Ectodermal cell (in vitro differentiated cells): ENCODE measurements around the gene KLHL14.
"Not testable (repeated sequence)": the region's sequence is repeated elsewhere in the genome, so short reads cannot be mapped to it uniquely, and the experiment has no call there.

Source experiments
- H3K27ac ChIP-seq: 2 replicates; pipeline ENCODE4 v1.7.0; 2013; ENCODE audit warnings: mild to moderate bottlenecking, low read depth, low read length; ENCODE audit not compliant: insufficient read depth, poor library complexity, severe bottlenecking
- H3K27me3 ChIP-seq: 2 replicates; pipeline ENCODE4 v1.7.0; 2013; ENCODE audit warnings: mild to moderate bottlenecking, low read length; ENCODE audit not compliant: insufficient read depth, control insufficient read depth, poor library complexity, severe bottlenecking
- H3K36me3 ChIP-seq: one replicate; pipeline ENCODE4 v1.7.0; 2013; ENCODE audit warnings: low read length; ENCODE audit not compliant: control insufficient read depth, insufficient read depth
- H3K4me1 ChIP-seq: one replicate; pipeline ENCODE4 v1.7.0; 2013; ENCODE audit warnings: low read length; ENCODE audit not compliant: control insufficient read depth, insufficient read depth
- H3K4me3 ChIP-seq: 2 replicates; pipeline ENCODE4 v1.7.0; 2013; ENCODE audit warnings: low read depth, low read length, control low read depth; ENCODE audit not compliant: insufficient read depth
- H3K9me3 ChIP-seq: 2 replicates; pipeline ENCODE4 v1.7.0; 2013; ENCODE audit warnings: mild to moderate bottlenecking, low read length, moderate library complexity; ENCODE audit not compliant: control insufficient read depth
- WGBS, 2 experiments: methylation state at CpG; one replicate each; pipeline ENCODE4 v1.1.7; 2013; ENCODE audit warnings: missing lambda C conversion rate in 2 of 2; 5-methylcytosine and 5-hydroxymethylcytosine counted together

KLHL14 gene

GRCh38 chr18:32801228-32801627 is 28.4 kb upstream of the KLHL14 start:
- Histone ChIP-seq H3K4me3 (no peak overlapping the region), H3K36me3 (no peaks in the 10 kb centered on the region), H3K9me3 (peaks cover 2% of the 10 kb centered on the region), H3K27ac (no peak overlapping the region), H3K4me1 (peaks cover 20% of the 10 kb centered on the region), H3K27me3 (no peaks in the 10 kb centered on the region)
- 44 to 50% methylated on average over 1 of the region's 1 CpG for WGBS, 2 experiments

GRCh38 chr18:32798209-32798960 is 25.6 kb upstream of the KLHL14 start:
- H3K4me1 ChIP-seq: peaks cover 15% of the 10 kb centered on the region
- H3K9me3 ChIP-seq: peaks cover 2% of the 10 kb centered on the region
- H3K36me3 ChIP-seq: no peaks in the 10 kb centered on the region
- WGBS, 2 experiments: 93% methylated on average over 3 to 4 of the region's 4 CpGs
- H3K27ac ChIP-seq: no peak overlapping the region
- no peaks in the 10 kb centered on the region for H3K27me3 ChIP-seq
- no peak overlapping the region for H3K4me3 ChIP-seq

DNA sequence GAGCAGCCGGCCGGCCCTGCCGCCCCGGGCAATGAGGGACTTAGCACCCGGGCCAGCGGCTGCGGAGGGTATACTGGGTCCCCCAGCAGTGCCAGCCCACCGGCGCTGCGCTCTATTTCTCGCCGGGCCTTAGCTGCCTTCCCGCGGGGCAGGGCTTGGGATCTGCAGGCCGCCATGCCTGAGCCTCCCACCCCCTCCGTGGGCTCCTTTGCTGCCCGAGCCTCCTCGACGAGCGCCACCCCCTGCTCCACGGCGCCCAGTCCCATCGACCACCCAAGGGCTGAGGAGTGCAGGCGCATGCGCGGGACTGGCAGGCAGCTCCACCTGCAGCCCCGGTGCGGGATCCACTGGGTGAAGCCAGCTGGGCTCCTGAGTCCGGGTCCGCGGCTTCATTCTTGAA is 21.8 kb upstream of the KLHL14 start:
- H3K4me1 ChIP-seq, H3K27ac ChIP-seq, H3K4me3 ChIP-seq, H3K36me3 ChIP-seq, H3K27me3 ChIP-seq, H3K9me3 ChIP-seq: not testable (repeated sequence)
- WGBS, 2 experiments: 94 to 95% methylated on average over 31 of the region's 31 CpGs

DNA sequence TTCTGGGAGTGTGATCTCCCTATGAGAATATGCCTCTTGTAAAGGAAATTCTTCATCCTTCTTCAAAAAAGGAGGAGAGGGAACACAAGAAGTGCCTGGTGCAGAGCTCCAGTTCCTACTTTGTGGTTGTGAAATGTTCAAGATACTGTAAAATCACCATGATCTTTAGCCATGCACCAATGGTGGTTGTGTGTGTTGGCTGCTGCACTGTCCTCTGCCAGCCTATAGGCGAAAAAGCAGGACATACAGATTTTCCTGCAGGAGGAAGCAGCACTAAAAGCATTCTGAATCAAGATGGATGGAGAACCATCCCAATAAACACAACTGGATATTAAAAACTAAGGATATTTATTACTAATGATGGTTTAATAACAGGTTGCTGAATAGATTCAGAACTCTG is 6.2 kb upstream of the KLHL14 start:
- Histone ChIP-seq H3K4me1 (no peaks in the 10 kb centered on the region), H3K27me3 (peaks cover under 1% of the 10 kb centered on the region), H3K36me3 (no peaks in the 10 kb centered on the region), H3K9me3 (no peaks in the 10 kb centered on the region), H3K27ac (no peak overlapping the region), H3K4me3 (no peak overlapping the region)
- WGBS, 2 experiments: 100% methylated on average over 1 of the region's 1 CpG

- H3K36me3 ChIP-seq: no peaks in the 10 kb centered on the region
- no peaks in the 10 kb centered on the region for H3K4me1 ChIP-seq
- no peak overlapping the region for H3K4me3 ChIP-seq
- no peaks in the 10 kb centered on the region for H3K9me3 ChIP-seq
- no peak overlapping the region for H3K27ac ChIP-seq
- peaks cover 20% of the 10 kb centered on the region for H3K27me3 ChIP-seq
- 89 to 95% methylated on average over 2 of the region's 2 CpGs for WGBS, 2 experiments
Measured at GRCh38 chr18:32777049-32777448, 4.2 kb upstream of the KLHL14 start.

DNA sequence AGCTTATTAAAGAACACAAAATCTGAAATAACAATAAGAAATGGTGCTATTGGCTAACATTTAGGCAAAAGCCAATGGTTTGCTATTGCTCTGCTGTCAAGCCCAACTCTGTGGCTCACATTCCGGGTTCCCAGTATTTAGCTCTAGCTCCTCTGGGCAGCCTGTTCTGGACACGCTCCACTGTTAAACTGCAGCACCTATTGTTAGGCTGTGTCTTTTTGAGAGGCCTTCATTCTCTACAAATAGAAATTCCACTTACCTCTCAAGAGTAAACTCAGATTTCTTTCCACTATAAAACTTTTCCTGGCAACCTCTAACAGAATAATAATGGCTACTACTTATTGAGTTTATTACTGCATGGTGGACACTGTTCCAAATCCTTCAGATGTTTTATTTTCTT is 3.7 kb upstream of the KLHL14 start:
- WGBS, 2 experiments: 71 to 81% methylated on average over 2 of the region's 2 CpGs
- peaks cover 25% of the 10 kb centered on the region for H3K27me3 ChIP-seq
- no peaks in the 10 kb centered on the region for H3K9me3 ChIP-seq
- no peaks in the 10 kb centered on the region for H3K36me3 ChIP-seq
- H3K27ac ChIP-seq: no peak overlapping the region
- H3K4me1 ChIP-seq: no peaks in the 10 kb centered on the region
- H3K4me3 ChIP-seq: no peak overlapping the region

- H3K27me3 ChIP-seq: peaks cover 35% of the 10 kb centered on the region
Measured at GRCh38 chr18:32775628-32776027, 2.8 kb upstream of the KLHL14 start.

DNA sequence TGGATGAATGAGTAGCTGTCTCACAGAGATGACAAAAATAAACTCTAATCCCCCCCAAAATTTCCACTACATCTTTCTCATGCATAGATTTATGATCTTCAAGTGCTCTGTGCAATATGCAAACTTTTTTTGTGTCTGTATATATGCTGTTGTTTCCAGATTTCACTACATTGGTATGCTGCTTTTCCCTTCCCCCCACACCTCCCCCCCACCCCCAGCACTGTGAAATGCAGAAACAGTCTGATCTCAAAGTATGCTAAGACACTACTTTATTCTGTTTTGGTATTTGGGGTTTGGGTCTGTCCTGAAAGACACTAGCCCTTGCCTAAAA is 524 bp upstream of the KLHL14 start:
- Histone ChIP-seq H3K27me3 (peaks cover 58% of the 10 kb centered on the region), H3K4me1 (peaks cover 12% of the 10 kb centered on the region), H3K9me3 (no peaks in the 10 kb centered on the region), H3K27ac (no peak overlapping the region), H3K4me3 (no peak overlapping the region), H3K36me3 (no peaks in the 10 kb centered on the region)

More at GRCh38 chr18:32775628-32776027, 2.8 kb upstream of the KLHL14 start:
- 62 to 70% methylated on average over 5 to 6 of the region's 6 CpGs for WGBS, 2 experiments
- no peaks in the 10 kb centered on the region for H3K36me3 ChIP-seq
- H3K27ac ChIP-seq: no peak overlapping the region
- peaks cover 2% of the 10 kb centered on the region for H3K4me1 ChIP-seq
- no peak overlapping the region for H3K4me3 ChIP-seq
- no peaks in the 10 kb centered on the region for H3K9me3 ChIP-seq

DNA sequence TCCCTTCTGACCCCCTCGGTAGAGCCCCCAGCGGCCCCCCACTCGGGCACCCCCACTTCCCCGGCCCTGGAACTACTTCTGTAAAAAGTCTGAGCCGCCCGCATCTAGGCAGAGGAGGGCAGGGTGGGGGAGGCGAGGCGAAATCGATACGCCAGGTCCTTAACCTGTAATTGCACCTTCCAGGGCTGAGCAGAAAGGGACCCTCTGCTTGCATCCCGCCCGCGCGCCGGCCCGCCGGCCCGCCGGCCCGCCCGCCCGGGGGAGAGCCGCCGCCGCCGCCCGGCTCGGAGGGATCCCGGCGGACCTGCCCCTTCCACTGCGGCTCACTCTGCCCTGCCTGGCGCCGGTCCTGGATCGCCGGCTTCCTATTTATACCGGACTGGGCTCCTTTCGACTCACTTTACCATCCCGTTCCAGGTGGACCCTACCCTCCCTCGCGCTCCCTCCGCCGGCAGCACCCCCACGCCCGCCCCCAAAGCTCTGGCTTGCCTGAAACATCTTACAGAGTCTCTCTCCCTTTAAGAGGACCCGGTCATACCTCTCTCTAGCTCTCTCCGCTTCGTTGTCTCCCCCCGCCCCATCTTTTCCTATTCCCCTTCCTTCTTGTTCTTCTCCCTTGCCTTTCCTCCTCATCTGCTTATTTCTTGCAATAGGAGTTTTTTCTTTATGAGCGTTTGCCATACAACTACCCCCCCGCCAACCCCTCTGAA is 797 bp downstream of the KLHL14 start:
- Histone ChIP-seq H3K36me3 (no peaks in the 10 kb centered on the region), H3K27ac (no peak overlapping the region), H3K9me3 (no peaks in the 10 kb centered on the region), H3K27me3 (peaks cover 59% of the 10 kb centered on the region), H3K4me1 (peaks cover 12% of the 10 kb centered on the region), H3K4me3 (peak overlapping the region; percentile 40)
- 0 to 1% methylated on average over 47 to 50 of the region's 50 CpGs for WGBS, 2 experiments

DNA sequence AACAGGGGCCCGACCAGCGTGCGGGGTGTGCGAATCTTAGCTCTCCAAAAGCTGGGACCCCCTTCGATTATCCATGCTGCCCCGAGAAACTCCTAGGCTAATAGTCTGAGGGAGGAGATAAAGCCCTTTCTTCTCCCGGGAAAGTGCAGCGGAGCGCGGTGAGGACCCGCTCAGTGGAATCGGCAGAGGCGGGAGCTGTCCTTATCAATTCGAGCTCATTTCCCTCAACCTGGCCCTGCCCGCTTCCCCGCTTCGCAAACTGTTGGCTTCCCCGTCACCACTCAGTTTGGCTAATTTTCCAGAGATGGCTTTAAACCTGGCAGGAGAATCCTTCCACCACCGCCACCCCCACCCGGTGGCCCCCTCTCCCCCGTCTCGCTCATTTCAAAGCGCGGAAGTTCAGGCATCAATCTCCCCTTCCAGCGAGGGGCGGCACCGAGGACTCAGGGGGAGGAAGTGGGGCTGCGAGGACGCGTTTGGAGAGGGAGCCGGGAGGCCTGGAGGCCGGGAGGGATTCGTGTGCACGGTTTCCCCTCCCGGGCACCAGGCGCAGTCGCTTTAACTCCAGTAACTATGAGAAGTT is 1.6 kb downstream of the KLHL14 start:
- Histone ChIP-seq H3K9me3 (no peaks in the 10 kb centered on the region), H3K36me3 (no peaks in the 10 kb centered on the region), H3K4me3 (peak overlapping the region; percentile 40), H3K27me3 (peaks cover 59% of the 10 kb centered on the region), H3K27ac (no peak overlapping the region), H3K4me1 (peaks cover 12% of the 10 kb centered on the region)
- 0 to 1% methylated on average over 35 to 37 of the region's 37 CpGs for WGBS, 2 experiments
